ENCODE data around the gene SSPN. TPM values are rescaled to one million over a fixed set of nuclear protein-coding genes. Genes with fewer than 3 reads are reported as not detected.

SSPN gene
- total and polyA plus RNA-seq, 2 experiments from 2014 or later: 1.1 to 2.3 TPM

DNA sequence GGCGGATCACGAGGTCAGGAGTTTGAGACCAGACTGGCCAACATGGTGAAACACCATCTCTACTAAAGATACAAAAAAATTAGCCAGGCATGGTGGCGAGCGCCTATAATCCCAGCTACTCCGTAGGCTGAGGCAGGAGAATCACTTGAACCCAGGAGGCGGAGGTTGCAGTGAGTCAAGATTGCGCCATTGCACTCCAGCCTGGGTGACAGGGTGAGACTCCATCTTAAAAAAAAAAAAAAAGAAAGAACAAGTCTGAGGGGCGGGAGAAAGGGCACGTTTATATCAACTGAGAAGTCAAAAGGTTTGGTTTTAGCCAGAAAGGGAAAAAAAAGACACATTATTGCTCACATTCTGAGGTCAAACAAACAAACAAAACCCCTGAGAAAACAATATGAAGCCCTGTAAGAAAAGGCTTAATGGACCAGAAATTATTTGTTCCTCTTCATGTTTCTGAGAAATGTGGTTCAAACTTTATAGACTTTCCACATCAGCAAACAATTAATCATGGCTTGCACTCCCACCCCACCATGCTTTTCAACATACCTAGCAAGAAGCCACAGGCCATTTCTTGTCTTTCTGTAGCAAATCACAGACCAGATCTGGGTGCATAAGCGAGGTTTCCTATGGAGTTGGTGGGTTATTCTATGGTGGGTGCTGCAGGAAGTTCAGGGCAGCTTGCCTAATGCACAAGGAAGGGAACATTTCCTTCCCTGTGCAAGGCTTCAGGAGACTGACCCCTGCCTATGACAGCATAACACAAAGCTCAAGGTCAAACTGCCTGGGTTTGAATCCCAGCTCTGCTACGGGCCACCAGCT lies 80.1 kb downstream of the SSPN start:
- Mint-ChIP-seq H3K4me3 (no peak overlapping the region), H3K36me3 (ENCODE audit: low read depth) (no peaks in the 10 kb centered on the region), H3K4me1 (peaks cover 14% of the 10 kb centered on the region), H3K9me3 (no peaks in the 10 kb centered on the region; the same call in 2 of the 3 replicates), H3K27me3 (ENCODE audit: insufficient read depth, low read depth, poor library complexity) (peaks cover 4% of the 10 kb centered on the region), H3K27ac (no peak overlapping the region)
- DNase-seq (ENCODE audit: low spot score): no peak
- Histone ChIP-seq H3F3A (replicated peaks; ENCODE audit: low read depth) (no peaks in the 10 kb centered on the region), H3K4me1 (ENCODE audit: insufficient read depth) (no peaks in the 10 kb centered on the region), H3K36me3 (ENCODE audit: insufficient read depth) (no peaks in the 10 kb centered on the region), H3K4me2 (no peak overlapping the region), H3K4me3 (no peak overlapping the region), H3K9me2 (ENCODE audit: insufficient read depth) (no peaks in the 10 kb centered on the region; the same call in 1 of the 2 replicates), H3K79me2 (replicated peaks; ENCODE audit: insufficient read depth) (no peaks in the 10 kb centered on the region), H2AFZ (peak overlapping the region; percentile 96), H3K27ac (ENCODE audit: low read depth) (no peak overlapping the region), H3K27me3 (ENCODE audit: insufficient read depth) (no peaks in the 10 kb centered on the region), H4K20me1 (replicated peaks; ENCODE audit: insufficient read depth) (no peaks in the 10 kb centered on the region)
- ATAC-seq: no peak
- TF ChIP-seq, protein P1, sequence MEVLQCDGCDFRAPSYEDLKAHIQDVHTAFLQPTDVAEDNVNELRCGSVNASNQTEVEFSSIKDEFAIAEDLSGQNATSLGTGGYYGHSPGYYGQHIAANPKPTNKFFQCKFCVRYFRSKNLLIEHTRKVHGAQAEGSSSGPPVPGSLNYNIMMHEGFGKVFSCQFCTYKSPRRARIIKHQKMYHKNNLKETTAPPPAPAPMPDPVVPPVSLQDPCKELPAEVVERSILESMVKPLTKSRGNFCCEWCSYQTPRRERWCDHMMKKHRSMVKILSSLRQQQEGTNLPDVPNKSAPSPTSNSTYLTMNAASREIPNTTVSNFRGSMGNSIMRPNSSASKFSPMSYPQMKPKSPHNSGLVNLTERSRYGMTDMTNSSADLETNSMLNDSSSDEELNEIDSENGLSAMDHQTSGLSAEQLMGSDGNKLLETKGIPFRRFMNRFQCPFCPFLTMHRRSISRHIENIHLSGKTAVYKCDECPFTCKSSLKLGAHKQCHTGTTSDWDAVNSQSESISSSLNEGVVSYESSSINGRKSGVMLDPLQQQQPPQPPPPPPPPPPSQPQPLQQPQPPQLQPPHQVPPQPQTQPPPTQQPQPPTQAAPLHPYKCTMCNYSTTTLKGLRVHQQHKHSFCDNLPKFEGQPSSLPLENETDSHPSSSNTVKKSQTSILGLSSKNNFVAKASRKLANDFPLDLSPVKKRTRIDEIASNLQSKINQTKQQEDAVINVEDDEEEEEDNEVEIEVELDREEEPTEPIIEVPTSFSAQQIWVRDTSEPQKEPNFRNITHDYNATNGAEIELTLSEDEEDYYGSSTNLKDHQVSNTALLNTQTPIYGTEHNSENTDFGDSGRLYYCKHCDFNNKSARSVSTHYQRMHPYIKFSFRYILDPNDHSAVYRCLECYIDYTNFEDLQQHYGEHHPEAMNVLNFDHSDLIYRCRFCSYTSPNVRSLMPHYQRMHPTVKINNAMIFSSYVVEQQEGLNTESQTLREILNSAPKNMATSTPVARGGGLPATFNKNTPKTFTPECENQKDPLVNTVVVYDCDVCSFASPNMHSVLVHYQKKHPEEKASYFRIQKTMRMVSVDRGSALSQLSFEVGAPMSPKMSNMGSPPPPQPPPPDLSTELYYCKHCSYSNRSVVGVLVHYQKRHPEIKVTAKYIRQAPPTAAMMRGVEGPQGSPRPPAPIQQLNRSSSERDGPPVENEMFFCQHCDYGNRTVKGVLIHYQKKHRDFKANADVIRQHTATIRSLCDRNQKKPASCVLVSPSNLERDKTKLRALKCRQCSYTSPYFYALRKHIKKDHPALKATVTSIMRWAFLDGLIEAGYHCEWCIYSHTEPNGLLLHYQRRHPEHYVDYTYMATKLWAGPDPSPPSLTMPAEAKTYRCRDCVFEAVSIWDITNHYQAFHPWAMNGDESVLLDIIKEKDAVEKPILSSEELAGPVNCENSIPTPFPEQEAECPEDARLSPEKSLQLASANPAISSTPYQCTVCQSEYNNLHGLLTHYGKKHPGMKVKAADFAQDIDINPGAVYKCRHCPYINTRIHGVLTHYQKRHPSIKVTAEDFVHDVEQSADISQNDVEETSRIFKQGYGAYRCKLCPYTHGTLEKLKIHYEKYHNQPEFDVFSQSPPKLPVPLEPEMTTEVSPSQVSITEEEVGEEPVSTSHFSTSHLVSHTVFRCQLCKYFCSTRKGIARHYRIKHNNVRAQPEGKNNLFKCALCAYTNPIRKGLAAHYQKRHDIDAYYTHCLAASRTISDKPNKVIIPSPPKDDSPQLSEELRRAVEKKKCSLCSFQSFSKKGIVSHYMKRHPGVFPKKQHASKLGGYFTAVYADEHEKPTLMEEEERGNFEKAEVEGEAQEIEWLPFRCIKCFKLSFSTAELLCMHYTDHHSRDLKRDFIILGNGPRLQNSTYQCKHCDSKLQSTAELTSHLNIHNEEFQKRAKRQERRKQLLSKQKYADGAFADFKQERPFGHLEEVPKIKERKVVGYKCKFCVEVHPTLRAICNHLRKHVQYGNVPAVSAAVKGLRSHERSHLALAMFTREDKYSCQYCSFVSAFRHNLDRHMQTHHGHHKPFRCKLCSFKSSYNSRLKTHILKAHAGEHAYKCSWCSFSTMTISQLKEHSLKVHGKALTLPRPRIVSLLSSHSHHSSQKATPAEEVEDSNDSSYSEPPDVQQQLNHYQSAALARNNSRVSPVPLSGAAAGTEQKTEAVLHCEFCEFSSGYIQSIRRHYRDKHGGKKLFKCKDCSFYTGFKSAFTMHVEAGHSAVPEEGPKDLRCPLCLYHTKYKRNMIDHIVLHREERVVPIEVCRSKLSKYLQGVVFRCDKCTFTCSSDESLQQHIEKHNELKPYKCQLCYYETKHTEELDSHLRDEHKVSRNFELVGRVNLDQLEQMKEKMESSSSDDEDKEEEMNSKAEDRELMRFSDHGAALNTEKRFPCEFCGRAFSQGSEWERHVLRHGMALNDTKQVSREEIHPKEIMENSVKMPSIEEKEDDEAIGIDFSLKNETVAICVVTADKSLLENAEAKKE (CRISPR knock-in tag; IDR thresholded peaks at IDR 0.05): no peak
- TF ChIP-seq JUNB (IDR thresholded peaks at IDR 0.05; ENCODE audit: unreplicated experiment) (no peak), ZNF331 (CRISPR knock-in tag; IDR thresholded peaks at IDR 0.05; ENCODE audit: low read depth) (no peak), ZNF114 (CRISPR knock-in tag; IDR thresholded peaks at IDR 0.05) (no peak), CREB1 (CRISPR knock-in tag; IDR thresholded peaks at IDR 0.05; ENCODE audit: low read depth) (no peak)
- TF ChIP-seq, protein P2, sequence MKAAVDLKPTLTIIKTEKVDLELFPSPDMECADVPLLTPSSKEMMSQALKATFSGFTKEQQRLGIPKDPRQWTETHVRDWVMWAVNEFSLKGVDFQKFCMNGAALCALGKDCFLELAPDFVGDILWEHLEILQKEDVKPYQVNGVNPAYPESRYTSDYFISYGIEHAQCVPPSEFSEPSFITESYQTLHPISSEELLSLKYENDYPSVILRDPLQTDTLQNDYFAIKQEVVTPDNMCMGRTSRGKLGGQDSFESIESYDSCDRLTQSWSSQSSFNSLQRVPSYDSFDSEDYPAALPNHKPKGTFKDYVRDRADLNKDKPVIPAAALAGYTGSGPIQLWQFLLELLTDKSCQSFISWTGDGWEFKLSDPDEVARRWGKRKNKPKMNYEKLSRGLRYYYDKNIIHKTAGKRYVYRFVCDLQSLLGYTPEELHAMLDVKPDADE (IDR thresholded peaks at IDR 0.05): no peak
- TF ChIP-seq, protein P3, sequence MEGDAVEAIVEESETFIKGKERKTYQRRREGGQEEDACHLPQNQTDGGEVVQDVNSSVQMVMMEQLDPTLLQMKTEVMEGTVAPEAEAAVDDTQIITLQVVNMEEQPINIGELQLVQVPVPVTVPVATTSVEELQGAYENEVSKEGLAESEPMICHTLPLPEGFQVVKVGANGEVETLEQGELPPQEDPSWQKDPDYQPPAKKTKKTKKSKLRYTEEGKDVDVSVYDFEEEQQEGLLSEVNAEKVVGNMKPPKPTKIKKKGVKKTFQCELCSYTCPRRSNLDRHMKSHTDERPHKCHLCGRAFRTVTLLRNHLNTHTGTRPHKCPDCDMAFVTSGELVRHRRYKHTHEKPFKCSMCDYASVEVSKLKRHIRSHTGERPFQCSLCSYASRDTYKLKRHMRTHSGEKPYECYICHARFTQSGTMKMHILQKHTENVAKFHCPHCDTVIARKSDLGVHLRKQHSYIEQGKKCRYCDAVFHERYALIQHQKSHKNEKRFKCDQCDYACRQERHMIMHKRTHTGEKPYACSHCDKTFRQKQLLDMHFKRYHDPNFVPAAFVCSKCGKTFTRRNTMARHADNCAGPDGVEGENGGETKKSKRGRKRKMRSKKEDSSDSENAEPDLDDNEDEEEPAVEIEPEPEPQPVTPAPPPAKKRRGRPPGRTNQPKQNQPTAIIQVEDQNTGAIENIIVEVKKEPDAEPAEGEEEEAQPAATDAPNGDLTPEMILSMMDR (conservative IDR thresholded peaks at IDR 0.05; ENCODE audit: low read depth in 2 of 2): no peak
